IPS-NIHi7 (cell line): ENCODE measurements around the gene MUC2.

ENCODE experiments used
- DNase-seq: peaks from one replicate; pipeline ENCODE4 v3.0.0; 2012; ENCODE audit warnings: mixed read lengths; ENCODE audit errors: extremely low spot score

The MUC2 gene

GRCh38 chr11:1087279-1087960, 12.7 kb downstream of the MUC2 start:
- no peak for DNase-seq

- peak; percentile 89 for DNase-seq
Observed at GRCh38 chr11:1087961-1088926, 13.6 kb downstream of the MUC2 start.

GRCh38 chr11:1088927-1089737, 14.5 kb downstream of the MUC2 start:
- no peak for DNase-seq

- no peak for DNase-seq
Observed at GRCh38 chr11:1089738-1090599, 15.3 kb downstream of the MUC2 start.

GRCh38 chr11:1090600-1091331, 16.1 kb downstream of the MUC2 start:
- DNase-seq: no peak

GRCh38 chr11:1091332-1092083, 16.8 kb downstream of the MUC2 start:
- no peak for DNase-seq

- DNase-seq: no peak
Observed at GRCh38 chr11:1092145-1092670, 17.5 kb downstream of the MUC2 start.

- no peak for DNase-seq
Observed at GRCh38 chr11:1092919-1093318, 18.2 kb downstream of the MUC2 start.

- no peak for DNase-seq
Observed at GRCh38 chr11:1099519-1100355, 25.1 kb downstream of the MUC2 start.

- no peak for DNase-seq
Observed at GRCh38 chr11:1100417-1101245, 26.0 kb downstream of the MUC2 start.

- no peak for DNase-seq
Observed at GRCh38 chr11:1101318-1102089, 26.8 kb downstream of the MUC2 start.

- no peak for DNase-seq
Observed at GRCh38 chr11:1102221-1102971, 27.7 kb downstream of the MUC2 start.

GRCh38 chr11:1102996-1103395, 28.3 kb downstream of the MUC2 start:
- DNase-seq: no peak

GRCh38 chr11:1103401-1104360, 29.0 kb downstream of the MUC2 start:
- DNase-seq: no peak
